Testis (tissue), 2 donors: ENCODE measurements around the gene GAB2.

Experiments
- POLR2A ChIP-seq: fragments of 450-650 bp; IDR thresholded peaks from one replicate; pipeline ENCODE4 v1.6.1; 2017; ENCODE audit warnings: antibody characterized with exemption, mild to moderate bottlenecking, moderate library complexity
- TF ChIP-seq, protein P1 (sequence below), 3 experiments: fragments of 450-650 bp in 2 of 3; fragments of 200-600 bp in 1 of 3; sonication (generic) in 1 of 3; IDR thresholded peaks; one replicate each; pipeline ENCODE4 v1.5.1; 2016 to 2019; ENCODE audit warnings: antibody characterized with exemption in 3 of 3, mild to moderate bottlenecking in 2 of 3, moderate library complexity in 1 of 3

- TF ChIP-seq, protein P1, sequence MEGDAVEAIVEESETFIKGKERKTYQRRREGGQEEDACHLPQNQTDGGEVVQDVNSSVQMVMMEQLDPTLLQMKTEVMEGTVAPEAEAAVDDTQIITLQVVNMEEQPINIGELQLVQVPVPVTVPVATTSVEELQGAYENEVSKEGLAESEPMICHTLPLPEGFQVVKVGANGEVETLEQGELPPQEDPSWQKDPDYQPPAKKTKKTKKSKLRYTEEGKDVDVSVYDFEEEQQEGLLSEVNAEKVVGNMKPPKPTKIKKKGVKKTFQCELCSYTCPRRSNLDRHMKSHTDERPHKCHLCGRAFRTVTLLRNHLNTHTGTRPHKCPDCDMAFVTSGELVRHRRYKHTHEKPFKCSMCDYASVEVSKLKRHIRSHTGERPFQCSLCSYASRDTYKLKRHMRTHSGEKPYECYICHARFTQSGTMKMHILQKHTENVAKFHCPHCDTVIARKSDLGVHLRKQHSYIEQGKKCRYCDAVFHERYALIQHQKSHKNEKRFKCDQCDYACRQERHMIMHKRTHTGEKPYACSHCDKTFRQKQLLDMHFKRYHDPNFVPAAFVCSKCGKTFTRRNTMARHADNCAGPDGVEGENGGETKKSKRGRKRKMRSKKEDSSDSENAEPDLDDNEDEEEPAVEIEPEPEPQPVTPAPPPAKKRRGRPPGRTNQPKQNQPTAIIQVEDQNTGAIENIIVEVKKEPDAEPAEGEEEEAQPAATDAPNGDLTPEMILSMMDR (IDR thresholded peaks at IDR 0.05): no peak
- no peak for TF ChIP-seq POLR2A
These were observed 68.0 kb downstream of the GAB2 start for GRCh38 chr11:78349624-78350023.
